Vagina (tissue), 2 donors: Measurements from ENCODE around the gene HNRNPLL. TPM values are rescaled to one million over a fixed set of nuclear protein-coding genes. Genes with fewer than 3 reads are reported as not detected.

Source experiments
- DNase-seq, 2 donors: peaks; one replicate each; pipeline ENCODE4 v3.0.0-alpha.2; 2017; ENCODE audit errors: extremely low spot score in 2 of 2
- H3K27ac ChIP-seq: fragments of 200-600 bp; sonication (generic); one replicate; pipeline ENCODE4 v1.5.1; 2019
- H3K27me3 ChIP-seq: fragments of 200-600 bp; sonication (generic); one replicate; pipeline ENCODE4 v1.5.1; 2019
- H3K36me3 ChIP-seq, 2 donors: fragments of 200-600 bp; sonication (generic); one replicate each; pipeline ENCODE4 v1.5.1; 2017 to 2019
- H3K4me1 ChIP-seq: fragments of 200-600 bp; sonication (generic); one replicate; pipeline ENCODE4 v1.5.1; 2019
- H3K4me3 ChIP-seq, 2 donors: fragments of 200-600 bp; sonication (generic); 1 replicate in 1 of 2; 2 replicates in 1 of 2; pipeline ENCODE4 v1.5.1; 2016 to 2019
- H3K9me3 ChIP-seq: fragments of 200-600 bp; sonication (generic); one replicate; pipeline ENCODE4 v1.5.1; 2019
- POLR2A ChIP-seq, 2 donors: fragments of 450-650 bp; IDR thresholded peaks; one replicate each; pipeline ENCODE4 v1.6.1; 2017; ENCODE audit warnings: antibody characterized with exemption in 2 of 2, mild to moderate bottlenecking in 2 of 2, moderate library complexity in 2 of 2
- POLR2AphosphoS5 ChIP-seq, 2 donors: sonication (generic); formaldehyde crosslinking; IDR thresholded peaks; one replicate each; pipeline ENCODE4 v1.9.0; 2017; ENCODE audit warnings: antibody characterized with exemption in 2 of 2, mild to moderate bottlenecking in 2 of 2, low read depth in 1 of 2; ENCODE audit not compliant: insufficient read depth in 1 of 2
- intact Hi-C: fragments of 100-400 bp; cut with DNase I; formaldehyde crosslinking; loops from one replicate; pipeline ENCODE4 v1.15.1; 2023
- total RNA-seq: library from RNA; depleted of rRNA; stranded (reverse); fragments of >200 nt; gene quantifications from one replicate; pipeline ENCODE4 v1.2.3, GENCODE V29; 2016
- TF ChIP-seq, protein P1 (sequence below), 3 experiments: fragments of 450-650 bp in 2 of 3; fragments of 200-600 bp in 1 of 3; sonication (generic) in 1 of 3; IDR thresholded peaks; one replicate each; pipeline ENCODE4 v1.5.1; 2017 to 2019; ENCODE audit warnings: antibody characterized with exemption in 3 of 3, mild to moderate bottlenecking in 2 of 3, moderate library complexity in 2 of 3

HNRNPLL gene
- total RNA-seq, 1 donor from 2014 or later: 33.9 TPM

DNA sequence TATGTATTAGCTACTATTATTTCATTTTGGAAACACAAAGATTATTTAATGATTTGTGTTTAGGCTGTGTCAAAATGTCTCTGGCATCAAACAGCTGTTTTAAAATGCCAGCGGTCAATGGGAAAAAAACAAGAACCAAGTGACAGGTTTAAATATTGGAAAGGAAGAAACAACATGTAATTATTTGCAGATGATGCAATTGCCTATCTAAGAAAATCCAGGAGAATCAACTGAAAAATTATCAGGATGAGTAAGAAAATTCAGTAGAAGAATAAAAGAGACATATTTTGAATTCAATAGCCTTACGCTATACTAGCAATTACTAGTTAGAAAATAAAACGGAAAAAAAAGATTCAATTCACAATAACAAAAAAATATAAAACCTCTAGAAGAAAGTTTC, 51.6 kb downstream of the HNRNPLL start:
- no peaks in the 10 kb centered on the region for H3K9me3 ChIP-seq
- intact Hi-C loops: no loop called here
- no peak overlapping the region for H3K4me3 ChIP-seq
- TF ChIP-seq POLR2AphosphoS5 (IDR thresholded peaks at IDR 0.05; ENCODE audit: insufficient read depth in 1 of 2, low read depth in 1 of 2) (no peak), POLR2A (IDR thresholded peaks at IDR 0.05) (no peak)
- TF ChIP-seq, protein P1, sequence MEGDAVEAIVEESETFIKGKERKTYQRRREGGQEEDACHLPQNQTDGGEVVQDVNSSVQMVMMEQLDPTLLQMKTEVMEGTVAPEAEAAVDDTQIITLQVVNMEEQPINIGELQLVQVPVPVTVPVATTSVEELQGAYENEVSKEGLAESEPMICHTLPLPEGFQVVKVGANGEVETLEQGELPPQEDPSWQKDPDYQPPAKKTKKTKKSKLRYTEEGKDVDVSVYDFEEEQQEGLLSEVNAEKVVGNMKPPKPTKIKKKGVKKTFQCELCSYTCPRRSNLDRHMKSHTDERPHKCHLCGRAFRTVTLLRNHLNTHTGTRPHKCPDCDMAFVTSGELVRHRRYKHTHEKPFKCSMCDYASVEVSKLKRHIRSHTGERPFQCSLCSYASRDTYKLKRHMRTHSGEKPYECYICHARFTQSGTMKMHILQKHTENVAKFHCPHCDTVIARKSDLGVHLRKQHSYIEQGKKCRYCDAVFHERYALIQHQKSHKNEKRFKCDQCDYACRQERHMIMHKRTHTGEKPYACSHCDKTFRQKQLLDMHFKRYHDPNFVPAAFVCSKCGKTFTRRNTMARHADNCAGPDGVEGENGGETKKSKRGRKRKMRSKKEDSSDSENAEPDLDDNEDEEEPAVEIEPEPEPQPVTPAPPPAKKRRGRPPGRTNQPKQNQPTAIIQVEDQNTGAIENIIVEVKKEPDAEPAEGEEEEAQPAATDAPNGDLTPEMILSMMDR (IDR thresholded peaks at IDR 0.05): no peak
- H3K36me3 ChIP-seq: no peaks in the 10 kb centered on the region
- H3K27me3 ChIP-seq: no peaks in the 10 kb centered on the region
- no peaks in the 10 kb centered on the region for H3K4me1 ChIP-seq
- no peak for DNase-seq
- H3K27ac ChIP-seq: no peak overlapping the region

GRCh38 chr2:38549851-38550250, 52.9 kb downstream of the HNRNPLL start:
- intact Hi-C loops: no loop called here
- TF ChIP-seq, protein P1 (IDR thresholded peaks at IDR 0.05): no peak
- TF ChIP-seq POLR2AphosphoS5 (IDR thresholded peaks at IDR 0.05; ENCODE audit: insufficient read depth in 1 of 2, low read depth in 1 of 2) (no peak), POLR2A (IDR thresholded peaks at IDR 0.05) (no peak)
- H3K4me1 ChIP-seq: no peaks in the 10 kb centered on the region
- no peaks in the 10 kb centered on the region for H3K9me3 ChIP-seq
- H3K27me3 ChIP-seq: no peaks in the 10 kb centered on the region
- DNase-seq: no peak
- H3K36me3 ChIP-seq: no peaks in the 10 kb centered on the region
- no peak overlapping the region for H3K27ac ChIP-seq
- no peak overlapping the region for H3K4me3 ChIP-seq

- Histone ChIP-seq H3K36me3 (no peaks in the 10 kb centered on the region), H3K4me3 (no peak overlapping the region), H3K27me3 (no peaks in the 10 kb centered on the region), H3K9me3 (no peaks in the 10 kb centered on the region), H3K4me1 (no peaks in the 10 kb centered on the region), H3K27ac (no peak overlapping the region)
- TF ChIP-seq POLR2A (IDR thresholded peaks at IDR 0.05) (no peak), POLR2AphosphoS5 (IDR thresholded peaks at IDR 0.05; ENCODE audit: insufficient read depth in 1 of 2, low read depth in 1 of 2) (no peak)
- TF ChIP-seq, protein P1 (IDR thresholded peaks at IDR 0.05): no peak
- intact Hi-C loops: no loop called here
- no peak for DNase-seq
These were observed 53.5 kb downstream of the HNRNPLL start for GRCh38 chr2:38549071-38549704.

- intact Hi-C loops: no loop called here
- Histone ChIP-seq H3K36me3 (no peaks in the 10 kb centered on the region), H3K27ac (no peak overlapping the region), H3K9me3 (no peaks in the 10 kb centered on the region), H3K4me3 (no peak overlapping the region), H3K27me3 (no peaks in the 10 kb centered on the region), H3K4me1 (no peaks in the 10 kb centered on the region)
- DNase-seq: no peak
- TF ChIP-seq POLR2A (IDR thresholded peaks at IDR 0.05) (no peak), POLR2AphosphoS5 (IDR thresholded peaks at IDR 0.05; ENCODE audit: insufficient read depth in 1 of 2, low read depth in 1 of 2) (no peak)
- TF ChIP-seq, protein P1 (IDR thresholded peaks at IDR 0.05): no peak
These were observed 54.9 kb downstream of the HNRNPLL start for GRCh38 chr2:38547791-38548190.

GRCh38 chr2:38546585-38546984, 56.1 kb downstream of the HNRNPLL start:
- Histone ChIP-seq H3K4me3 (no peak overlapping the region), H3K9me3 (no peaks in the 10 kb centered on the region), H3K27ac (no peak overlapping the region), H3K4me1 (no peaks in the 10 kb centered on the region), H3K36me3 (no peaks in the 10 kb centered on the region), H3K27me3 (no peaks in the 10 kb centered on the region)
- intact Hi-C loops: no loop called here
- TF ChIP-seq POLR2AphosphoS5 (IDR thresholded peaks at IDR 0.05; ENCODE audit: insufficient read depth in 1 of 2, low read depth in 1 of 2): no peak
- no peak for TF ChIP-seq POLR2A (IDR thresholded peaks at IDR 0.05)
- TF ChIP-seq, protein P1 (IDR thresholded peaks at IDR 0.05): no peak
- no peak for DNase-seq
